ENCODE measurements around the gene VAV3. TPM values are rescaled to one million over a fixed set of nuclear protein-coding genes. Genes with fewer than 3 reads are reported as not detected.

The VAV3 gene
- total and polyA plus RNA-seq, 2 of the 8 experiments (the other 6 are each of a cell fraction or from before 2014, with no cell fraction given): 2.9 to 7.9 TPM

GRCh38 chr1:107534632-107535031 lies 430.3 kb downstream of the VAV3 start:
- CTCF ChIA-PET (ENCODE audit: partially characterized antibody): interaction anchor here (7.8 kb wide), 1 partner anchor 214 kb away, joined by 61 read pairs; no protein-coding TSS in a partner anchor
- 0 out of 7 replicates have a peak, but pooled peaks cover 0 to 3% (median 1%) of the 10 kb centered on the region in 4 experiments for H3K4me1 ChIP-seq (replicated peaks in 1 of 4; ENCODE audit: control insufficient read depth in 3 of 4, insufficient read depth in 4 of 4, low read length in 3 of 4)
- no peak for FAIRE-seq

More at GRCh38 chr1:107534632-107535031, 430.3 kb downstream of the VAV3 start:
- H4K91ac ChIP-seq (replicated peaks; ENCODE audit: insufficient read length, low read length): no peak overlapping the region
- H2AFZ ChIP-seq (ENCODE audit: low read length): no peak overlapping the region
- no peaks in the 10 kb centered on the region for H4K20me1 ChIP-seq (replicated peaks in 1 of 2; ENCODE audit: control insufficient read depth in 1 of 2, insufficient read depth in 2 of 2, low read length in 2 of 2)
- no peak overlapping the region for H3K9ac ChIP-seq (replicated peaks in 1 of 4; ENCODE audit: extremely low read depth in 1 of 4, low read depth in 3 of 4, low read length in 3 of 4)
- H4K8ac ChIP-seq (ENCODE audit: extremely low read depth, insufficient read depth, low read length): no peak overlapping the region
- no peak overlapping the region for H3K18ac ChIP-seq (ENCODE audit: extremely low read depth, low read length)
- POLR2A ChIA-PET (ENCODE audit: partially characterized antibody): no interaction called here
- H2BK12ac ChIP-seq (ENCODE audit: low read depth, low read length): no peak overlapping the region
- no peak overlapping the region for H2AK5ac ChIP-seq (ENCODE audit: low read depth, low read length)
- H4K5ac ChIP-seq (ENCODE audit: insufficient read length, low read depth, low read length): no peak overlapping the region
- H3K14ac ChIP-seq (ENCODE audit: insufficient read length): no peak overlapping the region
- H2BK120ac ChIP-seq (replicated peaks; ENCODE audit: low read depth, low read length): no peak overlapping the region
- H3K56ac ChIP-seq (replicated peaks; ENCODE audit: insufficient read length, low read depth, low read length): no peak overlapping the region
- no peaks in the 10 kb centered on the region for H3K79me1 ChIP-seq (ENCODE audit: low read depth, low read length)
- no peaks in the 10 kb centered on the region for H3K27me3 ChIP-seq (replicated peaks in 1 of 4; ENCODE audit: control insufficient read depth in 3 of 4, extremely low read depth in 1 of 4, insufficient read depth in 3 of 4, low read length in 3 of 4)
- TF ChIP-seq SP2 (IDR thresholded peaks at IDR 0.05; ENCODE audit: low read length): no peak
- TF ChIP-seq RNF2 (IDR thresholded peaks at IDR 0.05; ENCODE audit: borderline replicate concordance, low read depth, low read length, missing control alignments, poor library complexity, severe bottlenecking): no peak
- H3K23ac ChIP-seq (ENCODE audit: insufficient read length): no peak overlapping the region
- no peak overlapping the region for H3K4ac ChIP-seq (replicated peaks; ENCODE audit: insufficient read length, low read depth, low read length)
- no peak overlapping the region for H3K27ac ChIP-seq (ENCODE audit: low read depth, low read length)
- no peak overlapping the region for H2BK15ac ChIP-seq (ENCODE audit: low read length)
- no peaks in the 10 kb centered on the region for H3K9me3 ChIP-seq (ENCODE audit: insufficient read depth in 2 of 2, low read depth in 1 of 2, low read length in 1 of 2)
- no peak overlapping the region; the same call in 1 of the 2 replicates for H2BK5ac ChIP-seq (ENCODE audit: low read depth, low read length)
- no peak overlapping the region for H2BK20ac ChIP-seq (ENCODE audit: low read length)
- WGBS, 2 experiments (ENCODE audit: extremely low coverage in 1 of 2, insufficient coverage in 1 of 2, insufficient read length in 1 of 2, insufficient replicate concordance in 2 of 2, low coverage in 1 of 2, low lambda C conversion rate in 2 of 2, missing lambda C conversion rate in 1 of 2): 95% methylated on average over 1 of the region's 1 CpG; no CpG with 5 or more reads in 1 of the 2 experiments
- no peak for DNase-seq (ENCODE audit: low read depth in 1 of 2, low spot score in 2 of 2)
- no peak overlapping the region for H3K4me2 ChIP-seq (ENCODE audit: insufficient read depth in 1 of 2, low read depth in 2 of 2, low read length in 2 of 2)
- H3K4me3 ChIP-seq (ENCODE audit: extremely low read depth in 1 of 4, insufficient read depth in 2 of 4, low read depth in 3 of 4, low read length in 4 of 4): no peak overlapping the region
- H3K36me3 ChIP-seq (ENCODE audit: control insufficient read depth in 2 of 4, insufficient read depth in 4 of 4, low read length in 3 of 4): no peaks in the 10 kb centered on the region
- no peaks in the 10 kb centered on the region for H3K79me2 ChIP-seq (ENCODE audit: control insufficient read depth in 1 of 2, insufficient read depth in 2 of 2, low read length in 2 of 2)
- no peaks in the 10 kb centered on the region for H3K23me2 ChIP-seq (ENCODE audit: low read depth, low read length)
